AG04450 (cell line): ENCODE measurements around the gene KCNA1. TPM values are rescaled to one million over a fixed set of nuclear protein-coding genes. Genes with fewer than 3 reads are reported as not detected.

ENCODE experiments used
- CTCF ChIA-PET: fragments of 300-600, 350-600 bp; formaldehyde crosslinking; extraction: SDS; loops from one replicate; lab custom pipeline; 2022; ENCODE audit warnings: antibody characterized with exemption, inconsistent platforms; lab: Charles Lee
- POLR2A ChIA-PET: fragments of 350-600 bp; formaldehyde crosslinking; extraction: SDS; loops from one replicate; lab custom pipeline; 2021; ENCODE audit warnings: antibody characterized with exemption, inconsistent platforms; lab: Yijun Ruan, JAX
- DNase-seq: peaks from one replicate; pipeline ENCODE4 v3.0.0-alpha.2; 2011; ENCODE audit warnings: low read depth, low spot score
- H3K27ac ChIP-seq: one replicate; pipeline ENCODE4 v1.5.1; 2012; ENCODE audit warnings: low read depth, low read length, control low read depth
- H3K27me3 ChIP-seq: one replicate; pipeline ENCODE4 v1.6.0; 2012; ENCODE audit warnings: low read length; ENCODE audit not compliant: control insufficient read depth, insufficient read depth
- H3K4me3 ChIP-seq: 2 replicates; pipeline ENCODE4 v1.5.1; 2011; ENCODE audit warnings: mild to moderate bottlenecking, low read depth, low read length, control low read depth
- H3K9me3 ChIP-seq: 2 replicates; pipeline ENCODE4 v1.5.1; 2012; ENCODE audit warnings: low read length; ENCODE audit not compliant: control insufficient read depth, insufficient read depth
- CTCF ChIP-seq: IDR thresholded peaks from 2 replicates; pipeline ENCODE4 v1.5.1; 2011; ENCODE audit warnings: low read depth, low read length, control low read depth, inconsistent platforms
- polyA minus RNA-seq: library from RNA; depleted of rRNA, polyadenylated mRNA; stranded (reverse); fragments of >200 nt; gene quantifications from 2 replicates; pipeline ENCODE4 v1.2.3, GENCODE V29; 2011; rRNA and poly(A)+ RNA removed
- polyA plus RNA-seq: library from polyadenylated mRNA; depleted of rRNA; stranded (reverse); fragments of >200 nt; gene quantifications from 2 replicates; pipeline ENCODE4 v1.2.3, GENCODE V29; 2011; rRNA removed

KCNA1 gene
- not detected in 2 replicates for polyA plus RNA-seq
- polyA minus RNA-seq = 0.09 TPM in 1 of 2 replicates, not detected in the other

- CTCF ChIA-PET = interaction anchor here (0.6 kb wide), 1 partner anchor 54 kb away, joined by 3 read pairs; no protein-coding TSS in a partner anchor
- DNase-seq = no peak
- no peak for TF ChIP-seq CTCF
- POLR2A ChIA-PET = no interaction called here
- Histone ChIP-seq H3K9me3 (peaks cover 14% of the 10 kb centered on the region), H3K4me3 (peak within 1 kb of the TSS; percentile 15), H3K27me3 (peaks cover 54% of the 10 kb centered on the region), H3K27ac (no peak within 1 kb of the TSS)
Measured at GRCh38 chr12:4909734-4910501, at the start of gene KCNA1. Gene KCNA1 (plus strand): TSS chr12:4909905. CDS start chr12:4911379, 1,474 bp downstream.

- POLR2A ChIA-PET = no interaction called here
- H3K4me3 ChIP-seq = no peak overlapping the region
- DNase-seq = no peak
- no peak overlapping the region for H3K27ac ChIP-seq
- CTCF ChIA-PET = interaction anchor here (1.2 to 10.3 kb wide), 2 partner anchors 13 to 225 kb away, joined by 3 to 123 read pairs; no protein-coding TSS in a partner anchor
- H3K27me3 ChIP-seq = peaks cover 19% of the 10 kb centered on the region
- TF ChIP-seq CTCF = no peak
- H3K9me3 ChIP-seq = no peaks in the 10 kb centered on the region
Measured at GRCh38 chr12:4860741-4861140, 49.0 kb upstream of the KCNA1 start.

- TF ChIP-seq CTCF = no peak
- Histone ChIP-seq H3K27me3 (peaks cover 17% of the 10 kb centered on the region), H3K4me3 (no peak overlapping the region), H3K9me3 (no peaks in the 10 kb centered on the region), H3K27ac (no peak overlapping the region)
- ChIA-PET POLR2A (no interaction called here), CTCF (interaction anchor here (10.3 kb wide), 1 partner anchor 15 kb away, joined by 123 read pairs; no protein-coding TSS in a partner anchor)
- DNase-seq = no peak
Measured at GRCh38 chr12:4862809-4863208, 46.9 kb upstream of the KCNA1 start.

GRCh38 chr12:4864575-4864974 lies 45.1 kb upstream of the KCNA1 start:
- CTCF ChIA-PET = interaction anchor here (8.4 to 10.3 kb wide), 2 partner anchors 8 to 17 kb away, joined by 81 to 123 read pairs; no protein-coding TSS in a partner anchor
- H3K27me3 ChIP-seq = peaks cover 8% of the 10 kb centered on the region
- POLR2A ChIA-PET = no interaction called here

More at GRCh38 chr12:4864575-4864974, 45.1 kb upstream of the KCNA1 start:
- no peak for DNase-seq
- no peak overlapping the region for H3K27ac ChIP-seq
- no peaks in the 10 kb centered on the region for H3K9me3 ChIP-seq
- TF ChIP-seq CTCF = no peak
- H3K4me3 ChIP-seq = no peak overlapping the region
